ENCODE data around the gene IGSF8.

DNA sequence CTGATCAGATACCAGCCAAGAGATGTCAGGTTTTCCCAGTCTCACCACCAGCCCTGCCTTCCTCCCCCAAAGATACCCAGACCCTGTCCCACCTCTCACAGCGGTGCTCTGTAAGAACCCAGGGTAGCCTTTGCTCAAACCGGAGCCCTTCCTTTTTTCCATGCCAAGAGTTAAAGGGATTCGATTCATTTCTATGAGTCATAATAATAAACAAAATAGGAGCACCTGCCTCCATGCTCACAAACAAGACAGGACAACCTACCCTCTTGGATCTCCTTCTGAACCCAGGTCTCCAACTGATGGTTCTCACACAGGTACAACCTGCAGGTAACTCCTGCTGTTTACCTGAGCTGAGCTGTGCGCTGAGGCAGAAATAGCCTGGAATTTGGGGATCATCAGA, 11.3 kb upstream of the IGSF8 start:
- TF ChIP-seq, protein P1, sequence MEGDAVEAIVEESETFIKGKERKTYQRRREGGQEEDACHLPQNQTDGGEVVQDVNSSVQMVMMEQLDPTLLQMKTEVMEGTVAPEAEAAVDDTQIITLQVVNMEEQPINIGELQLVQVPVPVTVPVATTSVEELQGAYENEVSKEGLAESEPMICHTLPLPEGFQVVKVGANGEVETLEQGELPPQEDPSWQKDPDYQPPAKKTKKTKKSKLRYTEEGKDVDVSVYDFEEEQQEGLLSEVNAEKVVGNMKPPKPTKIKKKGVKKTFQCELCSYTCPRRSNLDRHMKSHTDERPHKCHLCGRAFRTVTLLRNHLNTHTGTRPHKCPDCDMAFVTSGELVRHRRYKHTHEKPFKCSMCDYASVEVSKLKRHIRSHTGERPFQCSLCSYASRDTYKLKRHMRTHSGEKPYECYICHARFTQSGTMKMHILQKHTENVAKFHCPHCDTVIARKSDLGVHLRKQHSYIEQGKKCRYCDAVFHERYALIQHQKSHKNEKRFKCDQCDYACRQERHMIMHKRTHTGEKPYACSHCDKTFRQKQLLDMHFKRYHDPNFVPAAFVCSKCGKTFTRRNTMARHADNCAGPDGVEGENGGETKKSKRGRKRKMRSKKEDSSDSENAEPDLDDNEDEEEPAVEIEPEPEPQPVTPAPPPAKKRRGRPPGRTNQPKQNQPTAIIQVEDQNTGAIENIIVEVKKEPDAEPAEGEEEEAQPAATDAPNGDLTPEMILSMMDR (IDR thresholded peaks at IDR 0.05; ENCODE audit: insufficient read depth, low read depth, low read length), result no peak
- no peak for TF ChIP-seq EZH2 (IDR thresholded peaks at IDR 0.05; ENCODE audit: insufficient read depth, low read length)
